Testis (tissue), 5 donors: Measurements from ENCODE around the gene DIO1. TPM values are rescaled to one million over a fixed set of nuclear protein-coding genes. Genes with fewer than 3 reads are reported as not detected.

Experiments
- DNase-seq: peaks from one replicate; pipeline ENCODE4 v3.0.0-alpha.2; 2019
- H3K27ac ChIP-seq, 2 donors: fragments of 200-600 bp; sonication (generic); one replicate each; pipeline ENCODE4 v1.5.1; 2019
- H3K27me3 ChIP-seq: fragments of 200-600 bp; sonication (generic); one replicate; pipeline ENCODE4 v1.5.1; 2019
- H3K36me3 ChIP-seq: fragments of 200-600 bp; sonication (generic); one replicate; pipeline ENCODE4 v1.5.1; 2017; ENCODE audit warnings: low read depth; ENCODE audit errors: missing control alignments
- H3K4me1 ChIP-seq: fragments of 200-600 bp; sonication (generic); one replicate; pipeline ENCODE4 v1.5.1; 2019
- H3K4me3 ChIP-seq, 2 donors: fragments of 200-600 bp; sonication (generic); one replicate each; pipeline ENCODE4 v1.5.1; 2017 to 2019
- H3K9me3 ChIP-seq: fragments of 200-600 bp; sonication (generic); one replicate; pipeline ENCODE4 v1.5.1; 2017
- POLR2A ChIP-seq: fragments of 450-650 bp; IDR thresholded peaks from one replicate; pipeline ENCODE4 v1.6.1; 2017; ENCODE audit warnings: antibody characterized with exemption, mild to moderate bottlenecking, moderate library complexity
- WGBS, 2 donors: methylation state at CpG; one replicate each; pipeline ENCODE4 v1.1.5; 2018; 5-methylcytosine and 5-hydroxymethylcytosine counted together
- intact Hi-C: fragments of 100-400 bp; cut with DNase I; formaldehyde crosslinking; loops from one replicate; pipeline ENCODE4 v1.15.1; 2023; ENCODE audit warnings: low total_unique reads
- long read RNA-seq, 2 donors: transcript quantifications; one replicate each; lab custom pipeline, GENCODE V29; 2026
- polyA plus RNA-seq: library from polyadenylated mRNA; stranded (reverse); fragments of 350-450 nt; fragmentation: Illumina TruSeq; extraction: RNeasy Lipid Tissue Mini Kit (QIAGEN cat#74804); gene quantifications from one replicate; pipeline ENCODE4 v1.2.3, GENCODE V29; 2014; ENCODE audit warnings: low read depth, low replicate concordance; ENCODE audit not compliant: insufficient read depth
- total RNA-seq, 2 donors: library from RNA; depleted of rRNA; stranded (reverse); fragments of >200 nt; gene quantifications; one replicate each; pipeline ENCODE4 v1.2.3, GENCODE V29; 2016
- TF ChIP-seq, protein P1 (sequence below), 3 experiments: fragments of 450-650 bp in 2 of 3; fragments of 200-600 bp in 1 of 3; sonication (generic) in 1 of 3; IDR thresholded peaks; one replicate each; pipeline ENCODE4 v1.5.1; 2016 to 2019; ENCODE audit warnings: antibody characterized with exemption in 3 of 3, mild to moderate bottlenecking in 2 of 3, moderate library complexity in 1 of 3

DIO1 gene
- under 1 TPM in 1 of 2 donors, not detected in 1; 0.81 TPM for total RNA-seq
- 1.7 TPM for polyA plus RNA-seq
- long read RNA-seq, donor 1: 0 reads
- long read RNA-seq, donor 2: 0 reads

GRCh38 chr1:53893999-53894636, at the start of gene DIO1:
DIO1 (plus strand) TSS chr1:53894187; CDS start chr1:53894211, 24 bp downstream.
- intact Hi-C loops: no loop called here

DNA sequence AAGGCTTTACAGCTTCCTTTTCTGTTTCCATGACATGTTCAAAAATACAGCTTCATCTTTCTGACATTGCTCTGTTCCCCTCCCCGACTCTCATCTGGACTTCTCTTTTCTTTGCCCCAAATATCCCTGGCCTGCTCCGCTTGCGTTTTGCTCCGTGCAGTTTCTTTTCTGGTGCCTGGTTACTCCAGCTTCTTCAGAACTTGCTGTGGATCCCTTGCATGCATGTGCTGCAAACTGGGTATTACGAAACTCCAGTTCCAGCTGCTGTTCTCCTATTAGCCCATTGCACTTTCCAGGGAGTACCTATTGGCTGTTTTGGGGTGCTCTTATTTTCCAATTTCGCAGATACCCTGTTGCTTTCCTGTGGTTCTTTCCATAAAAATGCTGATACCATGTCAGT, 46.0 kb upstream of the DIO1 start:
- 88 to 89% methylated on average over 6 of the region's 6 CpGs for WGBS, 2 donors
- H3K9me3 ChIP-seq: no peaks in the 10 kb centered on the region
- TF ChIP-seq POLR2A: no peak
- TF ChIP-seq, protein P1, sequence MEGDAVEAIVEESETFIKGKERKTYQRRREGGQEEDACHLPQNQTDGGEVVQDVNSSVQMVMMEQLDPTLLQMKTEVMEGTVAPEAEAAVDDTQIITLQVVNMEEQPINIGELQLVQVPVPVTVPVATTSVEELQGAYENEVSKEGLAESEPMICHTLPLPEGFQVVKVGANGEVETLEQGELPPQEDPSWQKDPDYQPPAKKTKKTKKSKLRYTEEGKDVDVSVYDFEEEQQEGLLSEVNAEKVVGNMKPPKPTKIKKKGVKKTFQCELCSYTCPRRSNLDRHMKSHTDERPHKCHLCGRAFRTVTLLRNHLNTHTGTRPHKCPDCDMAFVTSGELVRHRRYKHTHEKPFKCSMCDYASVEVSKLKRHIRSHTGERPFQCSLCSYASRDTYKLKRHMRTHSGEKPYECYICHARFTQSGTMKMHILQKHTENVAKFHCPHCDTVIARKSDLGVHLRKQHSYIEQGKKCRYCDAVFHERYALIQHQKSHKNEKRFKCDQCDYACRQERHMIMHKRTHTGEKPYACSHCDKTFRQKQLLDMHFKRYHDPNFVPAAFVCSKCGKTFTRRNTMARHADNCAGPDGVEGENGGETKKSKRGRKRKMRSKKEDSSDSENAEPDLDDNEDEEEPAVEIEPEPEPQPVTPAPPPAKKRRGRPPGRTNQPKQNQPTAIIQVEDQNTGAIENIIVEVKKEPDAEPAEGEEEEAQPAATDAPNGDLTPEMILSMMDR (IDR thresholded peaks at IDR 0.05): no peak
- no peak for DNase-seq
- H3K36me3 ChIP-seq: no peaks in the 10 kb centered on the region
- H3K27me3 ChIP-seq: no peaks in the 10 kb centered on the region
- H3K27ac ChIP-seq: no peak overlapping the region
- H3K4me1 ChIP-seq: no peaks in the 10 kb centered on the region
- intact Hi-C loops: no loop called here
- H3K4me3 ChIP-seq: no peak overlapping the region

More at GRCh38 chr1:53893999-53894636, at the start of gene DIO1:
- no peaks in the 10 kb centered on the region for H3K36me3 ChIP-seq
- no peak for TF ChIP-seq POLR2A
- TF ChIP-seq, protein P1 (IDR thresholded peaks at IDR 0.05): no peak
- no peaks in the 10 kb centered on the region for H3K9me3 ChIP-seq
- 81 to 87% methylated on average over 8 to 14 of the region's 14 CpGs for WGBS, 2 donors
- H3K27ac ChIP-seq: no peak within 1 kb of the TSS
- H3K4me3 ChIP-seq: no peak within 1 kb of the TSS
- no peak for DNase-seq
- H3K4me1 ChIP-seq: no peaks in the 10 kb centered on the region
- H3K27me3 ChIP-seq: no peaks in the 10 kb centered on the region

DNA sequence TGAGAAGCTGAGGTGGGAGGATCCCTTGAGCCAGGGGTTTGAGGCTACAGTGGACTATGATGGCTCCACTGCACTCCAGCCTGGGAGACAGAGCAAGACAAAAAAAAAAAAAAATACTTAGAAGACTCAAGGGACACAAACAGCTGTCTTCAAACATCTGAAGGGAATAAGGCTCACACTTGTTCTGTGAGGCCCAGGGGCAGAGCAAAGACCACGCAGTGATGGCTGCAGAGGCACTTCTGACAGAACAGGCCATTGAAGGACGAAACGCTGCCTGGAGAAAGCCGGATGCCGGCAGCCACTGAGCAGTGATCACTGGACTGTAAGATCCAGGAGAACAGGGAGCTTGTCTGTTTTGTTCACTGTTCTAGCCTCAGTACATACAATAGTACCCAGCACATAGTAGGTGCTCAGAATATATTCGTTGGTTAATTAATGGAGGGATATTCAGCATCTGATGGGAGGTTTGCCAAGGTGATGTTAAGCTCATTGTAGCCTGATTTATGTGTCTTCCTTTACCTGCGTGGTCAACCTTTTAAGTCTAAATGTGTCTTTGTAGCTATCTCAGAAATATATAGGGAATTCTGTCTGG, 43.8 kb upstream of the DIO1 start:
- WGBS, 2 donors: 80 to 87% methylated on average over 7 of the region's 7 CpGs
- no peaks in the 10 kb centered on the region for H3K36me3 ChIP-seq

DNA sequence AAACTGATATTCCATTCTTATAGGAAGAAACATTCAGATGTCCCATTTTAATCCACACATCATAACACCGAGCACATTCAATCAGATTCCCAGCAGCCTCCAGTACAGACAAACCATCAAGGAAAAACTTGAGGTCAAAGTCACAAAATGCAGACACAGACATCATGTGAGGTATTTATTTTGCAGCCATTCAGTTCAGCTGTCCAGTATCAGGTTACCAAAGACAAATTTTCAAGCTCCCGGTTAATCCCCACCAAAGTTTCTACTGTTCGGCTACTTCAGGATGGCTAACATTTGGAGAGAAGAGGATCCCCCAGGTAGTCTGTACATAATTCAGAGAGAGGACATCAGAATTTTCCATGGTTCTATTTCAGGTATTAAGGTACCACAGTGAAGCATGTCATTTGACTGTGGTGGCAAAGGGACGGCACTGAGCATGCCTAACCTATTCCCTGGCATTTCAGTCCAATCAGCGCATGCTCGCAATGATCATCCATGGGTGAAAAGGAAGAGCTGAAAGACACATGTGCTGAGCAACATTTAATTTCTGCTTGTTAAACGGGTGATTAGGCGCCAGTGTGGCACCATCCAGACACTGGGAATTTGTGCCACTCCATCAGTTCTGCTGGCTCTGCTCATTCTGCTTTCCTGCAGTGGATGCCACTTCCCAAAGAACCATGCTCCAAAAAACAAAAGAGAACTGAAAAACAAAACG, 42.3 kb upstream of the DIO1 start:
- Histone ChIP-seq H3K4me1 (no peaks in the 10 kb centered on the region), H3K4me3 (no peak overlapping the region), H3K36me3 (no peaks in the 10 kb centered on the region), H3K27me3 (no peaks in the 10 kb centered on the region), H3K9me3 (no peaks in the 10 kb centered on the region), H3K27ac (no peak overlapping the region)
- intact Hi-C loops: no loop called here
- TF ChIP-seq, protein P1 (IDR thresholded peaks at IDR 0.05): no peak
- no peak for TF ChIP-seq POLR2A
- no peak for DNase-seq
- 87 to 88% methylated on average over 9 of the region's 9 CpGs for WGBS, 2 donors

More for the DNA sequence above, 43.8 kb upstream of the DIO1 start:
- H3K4me1 ChIP-seq: no peaks in the 10 kb centered on the region
- no peaks in the 10 kb centered on the region for H3K27me3 ChIP-seq
- H3K27ac ChIP-seq: no peak overlapping the region
- intact Hi-C loops: no loop called here
- H3K4me3 ChIP-seq: no peak overlapping the region
- no peaks in the 10 kb centered on the region for H3K9me3 ChIP-seq
- TF ChIP-seq, protein P1 (IDR thresholded peaks at IDR 0.05): no peak
- TF ChIP-seq POLR2A: no peak
- no peak for DNase-seq
